Measurements from ENCODE around the gene S100A7A.

DNA sequence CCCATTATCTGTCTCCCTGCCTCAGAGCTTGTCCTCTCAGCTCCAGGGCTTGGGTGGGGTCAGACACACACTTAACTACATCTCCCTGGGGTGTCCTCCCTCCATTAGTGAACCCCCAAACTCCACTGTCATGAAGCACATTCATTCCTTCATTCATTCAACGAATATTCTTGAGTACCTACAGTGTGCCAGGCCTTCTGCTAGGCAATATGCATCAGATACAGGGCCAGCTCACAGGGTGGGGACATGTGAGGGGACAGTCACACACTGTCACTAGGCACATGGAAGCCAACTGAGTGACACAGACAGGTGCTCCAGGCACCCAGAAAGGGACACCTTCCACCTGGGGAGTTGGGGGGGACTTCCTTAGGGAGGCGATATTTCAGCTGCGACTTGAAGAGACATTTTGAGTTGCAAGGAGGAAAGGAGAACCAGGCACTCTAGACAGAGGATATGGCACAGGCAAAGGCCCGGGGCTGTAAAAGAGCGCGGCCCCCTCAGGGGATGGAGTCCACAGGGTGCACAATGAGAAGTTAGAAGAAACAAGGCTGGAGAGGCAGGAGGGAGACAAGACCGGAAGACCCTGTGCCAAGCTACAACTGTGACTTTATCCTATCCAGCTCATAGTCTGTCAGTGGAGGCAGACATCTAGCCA is 16.8 kb upstream of the S100A7A start:
- TF ChIP-seq, protein P1, sequence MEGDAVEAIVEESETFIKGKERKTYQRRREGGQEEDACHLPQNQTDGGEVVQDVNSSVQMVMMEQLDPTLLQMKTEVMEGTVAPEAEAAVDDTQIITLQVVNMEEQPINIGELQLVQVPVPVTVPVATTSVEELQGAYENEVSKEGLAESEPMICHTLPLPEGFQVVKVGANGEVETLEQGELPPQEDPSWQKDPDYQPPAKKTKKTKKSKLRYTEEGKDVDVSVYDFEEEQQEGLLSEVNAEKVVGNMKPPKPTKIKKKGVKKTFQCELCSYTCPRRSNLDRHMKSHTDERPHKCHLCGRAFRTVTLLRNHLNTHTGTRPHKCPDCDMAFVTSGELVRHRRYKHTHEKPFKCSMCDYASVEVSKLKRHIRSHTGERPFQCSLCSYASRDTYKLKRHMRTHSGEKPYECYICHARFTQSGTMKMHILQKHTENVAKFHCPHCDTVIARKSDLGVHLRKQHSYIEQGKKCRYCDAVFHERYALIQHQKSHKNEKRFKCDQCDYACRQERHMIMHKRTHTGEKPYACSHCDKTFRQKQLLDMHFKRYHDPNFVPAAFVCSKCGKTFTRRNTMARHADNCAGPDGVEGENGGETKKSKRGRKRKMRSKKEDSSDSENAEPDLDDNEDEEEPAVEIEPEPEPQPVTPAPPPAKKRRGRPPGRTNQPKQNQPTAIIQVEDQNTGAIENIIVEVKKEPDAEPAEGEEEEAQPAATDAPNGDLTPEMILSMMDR (IDR thresholded peaks at IDR 0.05) = no peak
- TF ChIP-seq EP300 (IDR thresholded peaks at IDR 0.05) (no peak), POLR2A (IDR thresholded peaks at IDR 0.05) (no peak)

All from ovary (tissue), 3 donors.